ENCODE results near the gene CALML3. TPM values are rescaled to one million over a fixed set of nuclear protein-coding genes. Genes with fewer than 3 reads are reported as not detected.

The CALML3 gene
- total RNA-seq, 5 donors from 2014 or later (not counting 1 experiment from before 2014, with no cell fraction given) = not detected

GRCh38 chr10:5565671-5566581 is 41.2 kb downstream of the CALML3 start:
- no peak for DNase-seq
- H3K27ac ChIP-seq (ENCODE audit: low read length) = peak overlapping the region; percentile 85
- WGBS (ENCODE audit: insufficient coverage) = 85% methylated on average over 14 of the region's 23 CpGs
- no peak overlapping the region for H3K4me3 ChIP-seq (ENCODE audit: control insufficient read depth in 1 of 2, extremely low read depth in 1 of 2, low read length in 1 of 2)
- peaks cover 14 to 40% of the 10 kb centered on the region in 2 experiments for H3K4me1 ChIP-seq (ENCODE audit: control insufficient read depth in 1 of 2, extremely low read depth in 1 of 2, insufficient read depth in 2 of 2, low read length in 2 of 2)
- ATAC-seq (replicated peaks in 1 of 4) = no peak
- H3K9me3 ChIP-seq = no peaks in the 10 kb centered on the region
- peak overlapping the region; percentile 99 for H3K27ac Mint-ChIP-seq
- H3K27me3 Mint-ChIP-seq = peaks cover 0 to 7% of the 10 kb centered on the region in 2 donors
- no peaks in the 10 kb centered on the region for H3K36me3 ChIP-seq (ENCODE audit: control insufficient read depth in 2 of 2, extremely low read depth in 1 of 2, insufficient read depth in 1 of 2, low read length in 1 of 2)
- H3K4me1 Mint-ChIP-seq = peaks cover 28 to 40% (median 39%) of the 10 kb centered on the region in 3 donors
- no peaks in the 10 kb centered on the region for H3K9me3 Mint-ChIP-seq
- ChIA-PET CTCF (interaction anchor here (0.5 to 1.5 kb wide), 3 partner anchors 57 to 640 kb away, joined by 3 to 4 read pairs (median 3); no protein-coding TSS in a partner anchor), POLR2A (interaction anchor here (0.5 to 0.6 kb wide), 2 partner anchors 14 to 1569 kb away, joined by 3 read pairs; no protein-coding TSS in a partner anchor)
- peaks cover 3% of the 10 kb centered on the region for H3K36me3 Mint-ChIP-seq
- H3K4me3 Mint-ChIP-seq = peak overlapping the region in 1 of 3 donors; percentile 3
- H3K27me3 ChIP-seq (replicated peaks in 1 of 2; ENCODE audit: control insufficient read depth in 2 of 2, extremely low read depth in 1 of 2, insufficient read depth in 2 of 2, low read length in 1 of 2) = peaks cover 0 to 4% of the 10 kb centered on the region in 2 experiments

GRCh38 chr10:5566614-5567013 is 41.9 kb downstream of the CALML3 start:
- H3K36me3 ChIP-seq (ENCODE audit: control insufficient read depth in 2 of 2, extremely low read depth in 1 of 2, insufficient read depth in 1 of 2, low read length in 1 of 2) = no peaks in the 10 kb centered on the region
- no peak for ATAC-seq (replicated peaks in 1 of 4)
- peaks cover 14 to 40% of the 10 kb centered on the region in 2 experiments for H3K4me1 ChIP-seq (ENCODE audit: control insufficient read depth in 1 of 2, extremely low read depth in 1 of 2, insufficient read depth in 2 of 2, low read length in 2 of 2)
- no peak overlapping the region for H3K27ac ChIP-seq (ENCODE audit: low read length)
- CTCF ChIA-PET = interaction anchor here (0.9 to 1.5 kb wide), 2 partner anchors 56 to 72 kb away, joined by 3 read pairs; no protein-coding TSS in a partner anchor
- no peaks in the 10 kb centered on the region for H3K27me3 ChIP-seq (replicated peaks in 1 of 2; ENCODE audit: control insufficient read depth in 2 of 2, extremely low read depth in 1 of 2, insufficient read depth in 2 of 2, low read length in 1 of 2)
- WGBS (ENCODE audit: insufficient coverage) = 100% methylated on average over 1 of the region's 3 CpGs
- H3K9me3 ChIP-seq = no peaks in the 10 kb centered on the region
- no peaks in the 10 kb centered on the region for H3K9me3 Mint-ChIP-seq
- POLR2A ChIA-PET = interaction anchor here in 1 of 2 donors (0.5 kb wide), 1 partner anchor 1570 kb away, joined by 3 read pairs; no protein-coding TSS in a partner anchor
- H3K4me3 ChIP-seq (ENCODE audit: control insufficient read depth in 1 of 2, extremely low read depth in 1 of 2, low read length in 1 of 2) = no peak overlapping the region
- H3K4me3 Mint-ChIP-seq = peak overlapping the region in 1 of 3 donors; percentile 3
- DNase-seq = peak in 6 of 35 experiments; percentile 18 to 46 (median 29)
- H3K27ac Mint-ChIP-seq = peak overlapping the region; percentile 40 to 99
- H3K4me1 Mint-ChIP-seq = peaks cover 28 to 40% (median 39%) of the 10 kb centered on the region in 3 donors
- H3K27me3 Mint-ChIP-seq = peaks cover 0 to 7% of the 10 kb centered on the region in 2 donors
- peaks cover 3% of the 10 kb centered on the region for H3K36me3 Mint-ChIP-seq

- no peak overlapping the region for H3K27ac ChIP-seq (ENCODE audit: low read length)
- H3K36me3 Mint-ChIP-seq = peaks cover 3% of the 10 kb centered on the region
- H3K4me1 ChIP-seq (ENCODE audit: control insufficient read depth in 1 of 2, extremely low read depth in 1 of 2, insufficient read depth in 2 of 2, low read length in 2 of 2) = peaks cover 14 to 36% of the 10 kb centered on the region in 2 experiments
These were observed 42.7 kb downstream of the CALML3 start for GRCh38 chr10:5567477-5567876.

GRCh38 chr10:5568984-5569383 is 44.2 kb downstream of the CALML3 start:
- H3K4me1 Mint-ChIP-seq = peaks cover 25 to 32% (median 27%) of the 10 kb centered on the region in 3 donors
- WGBS (ENCODE audit: insufficient coverage) = 91% methylated on average over 1 of the region's 2 CpGs

More at GRCh38 chr10:5567477-5567876, 42.7 kb downstream of the CALML3 start:
- Mint-ChIP-seq H3K9me3 (no peaks in the 10 kb centered on the region), H3K4me3 (no peak overlapping the region), H3K27ac (no peak overlapping the region), H3K27me3 (peaks cover 0 to 3% of the 10 kb centered on the region in 2 donors), H3K4me1 (peaks cover 28 to 38% (median 37%) of the 10 kb centered on the region in 3 donors)
- H3K36me3 ChIP-seq (ENCODE audit: control insufficient read depth in 2 of 2, extremely low read depth in 1 of 2, insufficient read depth in 1 of 2, low read length in 1 of 2) = no peaks in the 10 kb centered on the region
- POLR2A ChIA-PET = no interaction called here
- ATAC-seq (replicated peaks in 1 of 4) = no peak
- H3K9me3 ChIP-seq = no peaks in the 10 kb centered on the region
- no peak for DNase-seq
- no peak overlapping the region for H3K4me3 ChIP-seq (ENCODE audit: control insufficient read depth in 1 of 2, extremely low read depth in 1 of 2, low read length in 1 of 2)
- WGBS (ENCODE audit: insufficient coverage) = no CpG with 5 or more reads among the region's 2 CpGs
- no peaks in the 10 kb centered on the region for H3K27me3 ChIP-seq (replicated peaks in 1 of 2; ENCODE audit: control insufficient read depth in 2 of 2, extremely low read depth in 1 of 2, insufficient read depth in 2 of 2, low read length in 1 of 2)
- CTCF ChIA-PET = no interaction called here

GRCh38 chr10:5569568-5569967 is 44.8 kb downstream of the CALML3 start:
- Mint-ChIP-seq H3K9me3 (no peaks in the 10 kb centered on the region), H3K27me3 (no peaks in the 10 kb centered on the region), H3K27ac (no peak overlapping the region), H3K36me3 (peaks cover 3% of the 10 kb centered on the region), H3K4me3 (no peak overlapping the region), H3K4me1 (peaks cover 19 to 26% (median 21%) of the 10 kb centered on the region in 3 donors)
- POLR2A ChIA-PET = no interaction called here
- DNase-seq = no peak
- H3K9me3 ChIP-seq = no peaks in the 10 kb centered on the region
- H3K4me1 ChIP-seq (ENCODE audit: control insufficient read depth in 1 of 2, extremely low read depth in 1 of 2, insufficient read depth in 2 of 2, low read length in 2 of 2) = peaks cover 7 to 19% of the 10 kb centered on the region in 2 experiments
- H3K27ac ChIP-seq (ENCODE audit: low read length) = no peak overlapping the region
- H3K4me3 ChIP-seq (ENCODE audit: control insufficient read depth in 1 of 2, extremely low read depth in 1 of 2, low read length in 1 of 2) = no peak overlapping the region
- H3K36me3 ChIP-seq (ENCODE audit: control insufficient read depth in 2 of 2, extremely low read depth in 1 of 2, insufficient read depth in 1 of 2, low read length in 1 of 2) = no peaks in the 10 kb centered on the region
- H3K27me3 ChIP-seq (replicated peaks in 1 of 2; ENCODE audit: control insufficient read depth in 2 of 2, extremely low read depth in 1 of 2, insufficient read depth in 2 of 2, low read length in 1 of 2) = no peaks in the 10 kb centered on the region
- CTCF ChIA-PET = no interaction called here
- ATAC-seq (replicated peaks in 1 of 4) = no peak
- WGBS (ENCODE audit: insufficient coverage) = 100% methylated on average over 1 of the region's 2 CpGs

More at GRCh38 chr10:5568984-5569383, 44.2 kb downstream of the CALML3 start:
- DNase-seq = no peak
- Mint-ChIP-seq H3K9me3 (no peaks in the 10 kb centered on the region), H3K36me3 (peaks cover 3% of the 10 kb centered on the region), H3K27ac (no peak overlapping the region), H3K27me3 (peaks cover 0 to 1% of the 10 kb centered on the region in 2 donors), H3K4me3 (no peak overlapping the region)
- CTCF ChIA-PET = no interaction called here
- Histone ChIP-seq H3K27ac (ENCODE audit: low read length) (no peak overlapping the region), H3K36me3 (ENCODE audit: control insufficient read depth in 2 of 2, extremely low read depth in 1 of 2, insufficient read depth in 1 of 2, low read length in 1 of 2) (no peaks in the 10 kb centered on the region), H3K27me3 (replicated peaks in 1 of 2; ENCODE audit: control insufficient read depth in 2 of 2, extremely low read depth in 1 of 2, insufficient read depth in 2 of 2, low read length in 1 of 2) (no peaks in the 10 kb centered on the region), H3K4me3 (ENCODE audit: control insufficient read depth in 1 of 2, extremely low read depth in 1 of 2, low read length in 1 of 2) (no peak overlapping the region), H3K9me3 (no peaks in the 10 kb centered on the region), H3K4me1 (ENCODE audit: control insufficient read depth in 1 of 2, extremely low read depth in 1 of 2, insufficient read depth in 2 of 2, low read length in 2 of 2) (peaks cover 9 to 24% of the 10 kb centered on the region in 2 experiments)
- POLR2A ChIA-PET = no interaction called here
- no peak for ATAC-seq (replicated peaks in 1 of 4)

- no peaks in the 10 kb centered on the region for H3K27me3 ChIP-seq (replicated peaks in 1 of 2; ENCODE audit: control insufficient read depth in 2 of 2, extremely low read depth in 1 of 2, insufficient read depth in 2 of 2, low read length in 1 of 2)
- Mint-ChIP-seq H3K4me3 (no peak overlapping the region), H3K4me1 (peaks cover 14 to 20% (median 15%) of the 10 kb centered on the region in 3 donors), H3K27ac (no peak overlapping the region), H3K27me3 (no peaks in the 10 kb centered on the region), H3K9me3 (no peaks in the 10 kb centered on the region), H3K36me3 (peaks cover under 1% of the 10 kb centered on the region)
- no peak for DNase-seq
- POLR2A ChIA-PET = no interaction called here
- H3K9me3 ChIP-seq = no peaks in the 10 kb centered on the region
- CTCF ChIA-PET = interaction anchor here in 1 of 2 donors (0.5 kb wide), 1 partner anchor 53 kb away, joined by 3 read pairs; no protein-coding TSS in a partner anchor
- H3K4me3 ChIP-seq (ENCODE audit: control insufficient read depth in 1 of 2, extremely low read depth in 1 of 2, low read length in 1 of 2) = no peak overlapping the region
- ATAC-seq (replicated peaks in 1 of 4) = no peak
- no peak overlapping the region for H3K27ac ChIP-seq (ENCODE audit: low read length)
- peaks cover 6 to 13% of the 10 kb centered on the region in 2 experiments for H3K4me1 ChIP-seq (ENCODE audit: control insufficient read depth in 1 of 2, extremely low read depth in 1 of 2, insufficient read depth in 2 of 2, low read length in 2 of 2)
- no peaks in the 10 kb centered on the region for H3K36me3 ChIP-seq (ENCODE audit: control insufficient read depth in 2 of 2, extremely low read depth in 1 of 2, insufficient read depth in 1 of 2, low read length in 1 of 2)
- WGBS (ENCODE audit: insufficient coverage) = 85% methylated on average over 23 of the region's 24 CpGs
These were observed 45.4 kb downstream of the CALML3 start for GRCh38 chr10:5570007-5570655.

All from T-cell (primary cell).